ENCODE results near the gene TMEM271.

- TF ChIP-seq GATA2 (IDR thresholded peaks at IDR 0.05; ENCODE audit: insufficient read depth, insufficient read length, low read depth, low read length) (no peak), POLR2AphosphoS5 (IDR thresholded peaks at IDR 0.05; ENCODE audit: insufficient read depth, low read depth, low read length) (no peak), CTCF (IDR thresholded peaks at IDR 0.05; ENCODE audit: extremely low read depth in 1 of 2, insufficient read depth in 1 of 2, low read depth in 1 of 2, low read length in 2 of 2) (no peak), POLR2A (IDR thresholded peaks at IDR 0.05; ENCODE audit: low read depth, low read length) (no peak), MAX (IDR thresholded peaks at IDR 0.05; ENCODE audit: insufficient read depth, insufficient read length) (no peak), FOS (IDR thresholded peaks at IDR 0.05; ENCODE audit: borderline replicate concordance, insufficient read depth, low read length) (no peak), EZH2 (IDR thresholded peaks at IDR 0.05; ENCODE audit: borderline replicate concordance, low read depth, low read length, severe bottlenecking) (no peak), MYC (IDR thresholded peaks at IDR 0.05; ENCODE audit: low read depth, low read length) (no peak)
These were observed 36.6 kb upstream of the TMEM271 start for GRCh38 chr4:612749-613125.

Data from endothelial cell of umbilical vein (primary cell).